NAMALWA (cell line): ENCODE results near the gene CPLANE2.
"Not testable (repeated sequence)": the region's sequence is repeated elsewhere in the genome, so short reads cannot be mapped to it uniquely, and the experiment has no call there.

ENCODE experiments used
- DNase-seq: peaks from one replicate; pipeline ENCODE4 v3.0.0-alpha.2; 2015; ENCODE audit warnings: low spot score

CPLANE2 gene

GRCh38 chr1:16229976-16230740 lies 6.8 kb downstream of the CPLANE2 start:
- no peak for DNase-seq

DNA sequence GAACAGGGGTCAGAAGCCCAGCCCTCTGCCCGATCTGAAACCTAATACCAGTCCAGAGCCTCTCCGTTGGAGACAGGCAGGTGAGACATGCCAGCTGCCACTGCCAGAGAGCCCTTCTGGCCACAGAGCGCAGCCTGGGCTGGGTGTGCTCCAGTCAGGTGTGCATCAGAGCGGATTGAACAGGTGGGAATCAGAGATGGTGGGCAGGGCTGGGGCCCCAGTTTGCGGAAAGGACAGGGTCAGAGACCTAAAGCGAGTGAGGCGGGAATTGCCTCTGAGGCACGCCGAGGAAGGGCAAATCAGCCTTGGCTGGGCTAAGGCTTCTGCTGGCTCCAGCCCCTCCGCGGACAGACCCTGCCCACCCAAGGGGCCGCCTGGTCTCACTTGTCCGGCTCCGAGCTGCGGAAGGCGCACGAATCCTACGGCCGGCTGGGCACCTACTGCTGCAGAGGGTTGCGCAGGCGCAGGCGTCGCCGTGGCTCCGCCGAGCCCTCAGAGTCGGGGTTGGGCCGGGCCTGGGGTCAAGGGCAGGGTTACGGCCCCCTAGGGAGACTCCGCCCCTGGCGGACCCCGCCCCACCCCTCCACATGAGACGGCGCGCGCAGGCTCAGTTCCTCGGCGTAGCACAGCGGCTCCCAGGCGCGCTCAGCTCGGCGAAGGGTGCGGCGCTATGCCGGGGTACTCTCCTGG lies 10.3 kb downstream of the CPLANE2 start:
- no peak for DNase-seq

- DNase-seq = no peak
Observed at GRCh38 chr1:16226129-16226489, 10.9 kb downstream of the CPLANE2 start.

DNA sequence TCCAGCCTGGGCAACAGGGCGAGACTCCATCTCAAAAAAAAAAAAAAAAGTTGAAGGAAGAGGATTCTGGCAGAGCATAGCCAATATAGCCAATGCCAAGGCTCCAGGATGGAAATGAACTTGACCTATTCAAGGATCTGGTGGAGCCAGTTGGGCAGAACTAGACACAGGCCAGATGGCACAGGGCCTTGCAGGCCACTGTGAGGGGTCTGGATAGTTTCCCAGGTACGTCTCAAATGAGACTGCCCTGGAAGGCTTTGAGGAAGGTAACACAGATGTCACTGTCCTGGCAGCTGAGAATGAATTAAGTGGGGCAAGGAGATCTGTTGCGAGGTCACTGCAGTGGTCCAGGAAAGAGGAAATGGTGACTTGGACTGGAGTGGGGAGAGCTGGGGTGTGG lies 12.5 kb downstream of the CPLANE2 start:
- DNase-seq = no peak

DNA sequence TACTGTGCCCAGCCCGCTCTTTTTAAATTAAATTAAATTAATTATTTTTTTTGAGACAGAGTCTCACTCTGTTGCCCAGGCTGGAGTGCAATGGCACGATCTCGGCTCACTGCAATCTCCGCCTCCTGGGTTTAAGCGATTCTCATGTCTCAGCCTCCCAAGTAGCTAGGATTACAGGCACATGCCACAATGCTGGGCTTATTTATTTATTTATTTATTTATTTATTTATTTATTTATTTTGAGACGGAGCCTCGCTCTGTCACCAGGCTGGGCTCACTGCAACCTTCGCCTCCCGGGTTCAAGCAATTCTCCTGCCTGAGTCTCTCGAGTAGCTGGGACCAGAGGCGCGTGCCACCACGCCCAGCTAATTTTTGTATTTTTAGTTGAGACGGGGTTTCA lies 14.3 kb downstream of the CPLANE2 start:
- not testable (repeated sequence) for DNase-seq

DNA sequence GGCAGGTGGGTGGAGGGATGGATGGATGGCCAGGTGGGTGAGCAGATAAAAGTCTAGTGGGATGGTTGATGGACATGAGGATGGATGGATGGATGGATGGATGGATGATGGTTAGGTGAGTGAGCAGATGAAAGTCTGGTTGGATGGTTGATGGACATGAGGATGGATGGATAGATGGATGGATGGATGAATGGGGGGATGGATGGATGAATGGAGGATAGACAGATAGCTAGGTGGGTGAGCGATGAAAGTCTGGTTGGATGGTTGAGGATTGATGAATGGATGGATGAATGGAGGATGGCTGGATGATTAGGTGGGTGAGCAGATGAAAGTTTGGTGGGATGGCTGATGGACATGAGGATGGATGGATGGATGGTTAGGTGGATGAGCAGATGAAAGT lies 15.5 kb downstream of the CPLANE2 start:
- no peak for DNase-seq

DNA sequence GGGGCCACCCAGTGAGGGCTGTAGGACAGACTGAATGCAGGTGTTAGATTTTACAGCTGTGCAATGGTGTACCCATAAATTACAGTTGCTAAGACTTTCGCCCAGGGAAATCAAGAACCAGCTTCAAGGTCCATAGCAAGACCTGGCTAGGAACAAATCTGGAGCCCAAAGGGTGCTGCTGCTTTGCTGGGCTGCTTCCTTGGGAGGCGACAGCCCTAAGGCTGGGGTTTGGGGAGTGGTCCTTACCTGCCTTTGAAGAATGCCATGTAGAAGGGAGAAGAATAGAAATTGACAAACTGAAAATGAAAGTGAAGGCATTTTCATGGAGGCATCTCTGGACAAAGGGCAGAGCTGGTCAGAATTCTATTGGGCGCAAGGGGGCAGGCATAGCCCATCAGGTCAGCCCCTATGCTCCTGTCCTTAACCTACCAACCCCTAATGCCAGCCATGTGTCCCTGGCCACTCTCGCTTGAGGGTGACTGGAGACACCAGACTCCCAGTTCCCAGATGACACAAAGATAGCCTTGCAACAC lies 16.9 kb downstream of the CPLANE2 start:
- no peak for DNase-seq

DNA sequence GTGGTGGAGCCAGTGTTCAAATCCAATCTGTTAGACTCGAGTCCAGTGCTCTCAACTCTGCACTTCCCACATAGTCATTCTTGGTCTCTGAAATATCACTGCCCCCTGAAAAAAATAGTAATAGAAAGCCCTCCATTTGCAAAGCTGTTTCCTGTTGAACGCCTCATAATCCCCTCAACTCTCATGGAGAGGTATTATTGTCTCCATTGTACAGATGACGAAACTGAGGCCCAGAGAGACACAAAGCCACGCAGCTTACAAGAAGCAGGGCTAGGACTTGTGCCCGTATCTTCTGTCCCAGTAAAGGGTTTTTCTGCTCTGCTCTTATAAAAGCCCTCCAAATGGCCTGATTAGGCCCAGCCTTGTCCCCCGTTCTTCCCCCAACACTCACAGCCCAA lies 18.3 kb downstream of the CPLANE2 start:
- DNase-seq = no peak

- DNase-seq = no peak
Observed at GRCh38 chr1:16218014-16218673, 18.8 kb downstream of the CPLANE2 start.

GRCh38 chr1:16217061-16217785 lies 19.8 kb downstream of the CPLANE2 start:
- DNase-seq = peak; percentile 98

- peak; percentile 99 for DNase-seq
Observed at GRCh38 chr1:16215882-16216753, 20.9 kb downstream of the CPLANE2 start.

- DNase-seq = not testable (repeated sequence)
Observed at GRCh38 chr1:16215240-16215639, 21.7 kb downstream of the CPLANE2 start.

- not testable (repeated sequence) for DNase-seq
Observed at GRCh38 chr1:16213544-16213943, 23.4 kb downstream of the CPLANE2 start.

- no peak for DNase-seq
Observed at GRCh38 chr1:16213013-16213412, 24.0 kb downstream of the CPLANE2 start.

DNA sequence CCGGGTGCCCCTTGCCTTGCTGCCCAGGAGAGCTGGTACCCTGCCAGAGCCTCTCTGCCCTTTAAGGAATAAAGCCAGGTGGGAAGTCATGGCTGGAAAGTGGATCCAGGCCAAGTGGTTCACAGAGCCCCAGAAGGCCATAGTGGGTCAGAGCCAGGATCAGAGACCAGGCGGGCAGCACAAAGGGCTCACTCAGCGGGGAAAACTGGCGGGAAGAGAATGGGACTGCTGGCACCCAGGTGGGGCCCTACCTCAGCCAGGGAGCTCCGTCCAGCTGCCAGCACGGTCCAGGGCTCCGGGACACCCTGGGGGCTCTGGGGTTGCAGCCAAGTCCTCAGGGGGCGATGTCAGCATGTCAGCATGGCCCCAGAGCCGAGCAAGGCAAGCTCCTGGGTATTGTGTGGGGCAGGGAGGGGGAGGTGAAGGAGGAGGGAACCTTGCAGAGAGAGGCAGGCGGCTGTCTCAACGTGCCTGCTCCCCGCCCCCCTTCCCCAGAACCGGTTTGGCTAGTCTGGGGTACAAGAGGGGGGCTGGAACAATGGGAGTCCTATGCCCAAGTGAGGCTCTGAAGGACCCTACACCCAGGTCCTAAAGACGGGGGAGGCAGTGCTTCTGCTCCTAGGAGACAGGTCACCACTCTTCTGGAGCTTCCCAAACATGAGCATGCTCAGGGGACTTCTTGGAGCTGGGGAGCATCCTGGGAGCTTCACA lies 24.6 kb downstream of the CPLANE2 start, which contains the start of gene ARHGEF19:
Gene ARHGEF19 (minus strand): TSS at position 402 of the 711 bp plus-strand sequence. CDS start 3,598 bp downstream, outside the sequence.
- no peak for DNase-seq

DNA sequence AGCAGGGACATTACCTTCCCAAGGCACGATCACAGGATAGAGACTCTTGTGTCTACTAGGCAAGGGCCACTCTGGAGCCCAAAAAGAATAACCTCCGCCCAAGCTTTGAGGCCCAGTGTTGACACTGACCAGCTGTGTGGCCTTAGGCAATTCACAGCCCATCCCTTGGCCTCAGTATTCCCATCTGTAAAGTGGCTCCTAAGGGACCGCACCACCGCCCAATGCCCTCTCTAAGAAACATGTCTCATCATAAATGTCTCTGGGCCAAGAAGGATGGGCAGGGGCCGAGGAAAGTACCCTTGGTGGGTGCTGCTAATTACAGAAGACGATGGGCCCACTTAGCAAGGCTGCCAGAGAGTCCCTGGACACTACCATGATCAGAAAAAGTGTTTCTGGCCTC lies 25.2 kb downstream of the CPLANE2 start:
- no peak for DNase-seq

GRCh38 chr1:16210581-16210980 lies 26.4 kb downstream of the CPLANE2 start:
- DNase-seq = no peak

DNA sequence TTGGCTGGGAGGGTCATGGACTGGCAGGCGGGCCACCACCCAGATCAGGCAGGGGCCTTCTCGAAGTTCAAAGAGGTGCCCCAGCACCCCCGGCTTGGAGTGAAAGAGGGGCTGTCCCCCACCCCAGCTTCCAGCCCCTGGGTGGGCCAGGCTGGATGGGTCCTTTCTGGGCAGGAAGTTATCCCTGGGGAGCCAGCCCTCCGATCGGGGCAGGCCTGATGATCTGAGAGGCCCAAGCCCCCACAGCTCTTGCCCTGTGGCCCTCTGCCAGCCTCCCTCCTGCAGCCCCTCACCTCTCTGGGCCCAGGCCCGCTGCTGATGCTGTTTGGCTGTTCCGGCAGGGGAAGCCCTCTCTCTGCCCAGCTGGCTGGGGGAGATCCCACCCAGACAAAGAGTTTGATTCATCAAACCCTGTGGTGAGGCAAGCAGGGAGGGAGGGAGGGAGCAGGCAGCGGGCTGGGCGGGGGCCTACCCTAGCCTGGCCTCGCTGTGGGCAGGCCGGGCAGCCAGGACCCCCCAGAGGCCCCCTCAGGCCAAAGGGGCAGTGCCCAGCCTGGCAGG lies 27.1 kb downstream of the CPLANE2 start:
- DNase-seq = no peak

DNA sequence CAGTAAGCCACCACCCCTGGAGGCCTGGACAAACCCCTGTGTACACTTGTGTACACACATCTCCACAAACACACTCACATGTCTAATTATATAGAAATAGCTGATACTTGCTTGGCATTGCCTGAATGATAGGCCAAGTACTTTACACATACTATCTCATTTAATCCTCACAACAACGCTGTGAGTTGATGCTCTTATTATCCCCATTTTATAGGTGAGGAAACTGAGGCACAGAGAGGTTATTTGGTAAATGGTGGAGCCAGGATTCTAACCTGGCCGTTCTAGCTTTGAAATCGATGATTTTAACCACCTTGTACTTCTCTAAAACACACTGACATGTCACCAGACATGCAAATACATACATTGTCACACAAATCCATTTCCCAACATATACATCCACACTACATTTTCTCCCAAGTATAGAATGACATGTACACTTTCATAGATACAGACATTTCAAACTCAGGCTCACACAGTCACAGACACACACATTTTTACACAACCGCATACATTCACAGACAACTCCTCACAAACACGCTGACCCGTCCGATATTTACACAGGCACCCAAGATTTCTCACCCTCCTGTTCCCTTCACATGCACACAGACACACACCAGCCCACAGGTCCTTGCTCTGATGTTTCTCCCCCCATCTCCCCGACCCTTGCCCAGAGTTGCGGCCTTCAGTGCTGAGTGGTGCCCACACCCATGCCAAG lies 27.7 kb downstream of the CPLANE2 start:
- no peak for DNase-seq
